Tibial nerve (tissue), 4 donors: ENCODE results near the gene ASIP.

Experiments
- CTCF ChIP-seq, 5 experiments: fragments of 200-600 bp in 3 of 5; fragments of 450-650 bp in 2 of 5; sonication (generic) in 3 of 5; IDR thresholded peaks; one replicate each; pipeline ENCODE4 v1.5.1; 2016 to 2019; ENCODE audit warnings: antibody characterized with exemption in 5 of 5, mild to moderate bottlenecking in 3 of 5, moderate library complexity in 2 of 5
- EP300 ChIP-seq, 2 donors: sonication (generic); formaldehyde crosslinking; IDR thresholded peaks; one replicate each; pipeline ENCODE4 v1.6.1; 2017; ENCODE audit warnings: antibody characterized with exemption in 2 of 2, mild to moderate bottlenecking in 1 of 2
- POLR2A ChIP-seq, 2 donors: fragments of 450-650 bp; IDR thresholded peaks; one replicate each; pipeline ENCODE4 v1.6.1; 2017; ENCODE audit warnings: antibody characterized with exemption in 2 of 2, mild to moderate bottlenecking in 2 of 2, moderate library complexity in 2 of 2

- TF ChIP-seq CTCF (IDR thresholded peaks at IDR 0.05) (no peak), EP300 (IDR thresholded peaks at IDR 0.05) (no peak), POLR2A (IDR thresholded peaks at IDR 0.05) (no peak)
These were observed 61.1 kb downstream of the ASIP start for GRCh38 chr20:34302312-34302722.
